GM21423 (cell line): ENCODE measurements around the gene OLAH.
A peak's percentile ranks its signal among the peaks of the same experiment; 100 is the strongest.

Experiments used
- ATAC-seq: cut with Tn5 transposase; IDR thresholded peaks from one replicate; pipeline ENCODE4 v1.9.1; 2021; ENCODE audit warnings: mild to moderate bottlenecking, moderate library complexity; ENCODE audit not compliant: unreplicated experiment

OLAH gene

DNA sequence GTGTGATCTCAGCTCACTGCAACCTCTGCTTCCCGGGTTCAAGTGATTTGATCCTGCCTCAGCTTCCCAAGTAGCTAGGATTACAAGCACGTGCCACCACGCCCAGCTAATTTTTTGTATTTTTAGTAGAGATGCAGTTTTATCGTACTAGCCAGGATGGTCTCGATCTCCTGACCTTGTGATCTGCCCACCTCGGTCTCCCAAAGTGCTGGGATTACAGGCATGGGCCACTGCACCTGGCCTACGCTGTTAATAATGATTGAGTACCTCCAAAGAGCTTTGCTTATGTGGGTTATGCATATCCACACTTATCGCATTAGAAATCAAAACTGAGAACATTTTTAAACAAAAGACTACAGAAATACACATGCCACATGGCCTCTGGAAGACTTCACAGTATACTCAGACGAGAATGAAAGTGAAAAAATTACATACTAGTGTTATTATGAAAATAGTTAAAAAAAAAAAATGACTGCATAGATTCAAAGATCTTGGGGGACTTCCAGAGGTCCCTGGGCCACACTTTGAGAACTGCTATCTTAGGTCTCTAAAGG lies 78.8 kb downstream of the OLAH start:
- ATAC-seq: peak; percentile 79
